NCI-H82 treated with DMSO at 0.1 percent for 48 hours (cell line): ENCODE measurements around the gene HFE.
"Not testable (repeated sequence)": the region's sequence is repeated elsewhere in the genome, so short reads cannot be mapped to it uniquely, and the experiment has no call there.

Source experiments
- DNase-seq: peaks from one replicate; lab custom pipeline; 2025; ENCODE audit not compliant: unreplicated experiment; lab: John Stamatoyannopoulos, UW

HFE gene

GRCh38 chr6:26105842-26106241 lies 18.6 kb downstream of the HFE start:
- no peak for DNase-seq

- no peak for DNase-seq
These were observed 20.7 kb downstream of the HFE start for GRCh38 chr6:26107935-26108334.

GRCh38 chr6:26109772-26110171 lies 22.5 kb downstream of the HFE start:
- DNase-seq, result no peak

GRCh38 chr6:26113570-26113969 lies 26.3 kb downstream of the HFE start:
- no peak for DNase-seq

- DNase-seq, result no peak
These were observed 28.0 kb downstream of the HFE start for GRCh38 chr6:26115226-26115625.

GRCh38 chr6:26116267-26116666 lies 29.0 kb downstream of the HFE start:
- DNase-seq, result no peak

GRCh38 chr6:26118999-26119398 lies 31.8 kb downstream of the HFE start:
- DNase-seq, result no peak

- not testable (repeated sequence) for DNase-seq
These were observed 32.9 kb downstream of the HFE start for GRCh38 chr6:26120115-26120514.

GRCh38 chr6:26120807-26121140 lies 33.5 kb downstream of the HFE start:
- DNase-seq, result no peak

GRCh38 chr6:26121141-26122004 lies 34.1 kb downstream of the HFE start:
- no peak for DNase-seq

- DNase-seq, result no peak
These were observed 34.8 kb downstream of the HFE start for GRCh38 chr6:26122005-26122388.

GRCh38 chr6:26122402-26122792 lies 35.2 kb downstream of the HFE start:
- peak; percentile 53 for DNase-seq

- peak; percentile 99 for DNase-seq
These were observed 35.8 kb downstream of the HFE start for GRCh38 chr6:26122793-26123674.

- no peak for DNase-seq
These were observed 36.4 kb downstream of the HFE start for GRCh38 chr6:26123675-26123946.

GRCh38 chr6:26123947-26124780 lies 36.9 kb downstream of the HFE start:
- peak; percentile 100 for DNase-seq

GRCh38 chr6:26124781-26125685 lies 37.8 kb downstream of the HFE start:
- DNase-seq, result peak; percentile 66

GRCh38 chr6:26126394-26127235 lies 39.4 kb downstream of the HFE start:
- DNase-seq, result peak; percentile 60

GRCh38 chr6:26128013-26128771 lies 41.0 kb downstream of the HFE start:
- DNase-seq, result no peak

- DNase-seq, result no peak
These were observed 42.4 kb downstream of the HFE start for GRCh38 chr6:26129656-26130055.
